Stimulated activated CD4-positive, alpha-beta T cell treated with anti-CD3 and anti-CD28 coated beads, Interleukin-2, amount 100 ng/mL, for 24 hours (primary cell): ENCODE measurements around the gene CPA1.
"Not testable (repeated sequence)": the region's sequence is repeated elsewhere in the genome, so short reads cannot be mapped to it uniquely, and the experiment has no call there.

Experiments used
- DNase-seq, 2 donors: peaks; one replicate each; pipeline ENCODE4 v3.0.0-alpha.2; 2020

CPA1 gene

DNA sequence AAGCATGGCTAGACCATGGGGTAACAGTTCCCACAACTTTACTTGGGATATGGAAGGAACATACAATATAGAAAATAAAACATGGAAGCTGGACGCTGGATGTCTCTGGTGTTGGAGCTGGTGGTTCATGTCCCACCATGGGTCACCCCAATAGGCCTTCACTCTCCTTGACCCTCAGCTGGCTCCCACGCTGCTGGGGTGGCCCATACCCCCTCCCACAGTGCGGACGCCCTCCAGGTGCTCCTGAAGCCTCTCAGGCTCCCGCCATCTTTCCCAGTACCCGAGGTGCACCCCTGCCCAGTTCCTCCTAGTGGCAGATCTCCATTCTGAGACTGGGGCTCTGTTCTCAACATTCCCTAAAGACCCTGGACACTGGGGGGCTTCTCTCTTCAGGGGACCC, 5.8 kb upstream of the CPA1 start:
- DNase-seq, result no peak

DNA sequence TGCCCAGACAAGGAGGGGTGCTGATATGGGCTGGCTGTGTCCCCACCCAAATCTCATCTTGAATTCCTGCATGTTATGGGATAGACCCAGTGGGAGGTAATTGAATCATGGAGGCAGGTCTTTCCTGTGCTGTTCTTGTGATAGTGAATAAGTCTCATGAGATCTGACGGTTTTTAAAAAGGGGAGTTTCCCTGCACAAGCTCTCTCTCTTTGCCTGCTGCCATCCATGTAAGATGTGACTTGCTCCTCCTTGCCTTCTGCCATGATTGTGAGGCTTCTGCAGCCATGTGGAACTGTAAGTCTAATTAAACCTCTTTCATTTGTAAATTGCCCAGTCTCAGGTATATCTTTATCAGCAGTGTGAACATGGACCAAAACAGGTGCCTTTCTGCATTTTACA, 3.8 kb upstream of the CPA1 start:
- not testable (repeated sequence) for DNase-seq

DNA sequence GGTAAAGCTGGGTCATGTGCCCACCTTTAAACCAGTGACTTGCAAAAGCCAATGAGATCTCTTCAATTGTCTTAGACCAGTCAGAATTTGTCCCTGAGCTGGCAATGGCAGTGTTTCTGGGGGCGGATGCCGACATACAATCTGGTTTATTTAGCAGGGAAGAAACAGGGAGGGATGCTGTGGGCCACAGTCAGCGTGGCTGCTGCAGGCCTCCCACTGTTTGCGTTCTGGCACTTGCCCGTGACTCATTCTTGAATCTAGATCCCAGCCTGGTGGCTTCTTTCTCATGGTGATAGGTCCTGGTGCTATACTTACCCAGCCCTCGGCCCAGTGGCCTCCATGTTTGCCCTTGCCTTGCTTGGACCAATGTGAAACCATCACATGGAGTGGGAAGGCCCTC, 3.1 kb upstream of the CPA1 start:
- DNase-seq, result no peak

DNA sequence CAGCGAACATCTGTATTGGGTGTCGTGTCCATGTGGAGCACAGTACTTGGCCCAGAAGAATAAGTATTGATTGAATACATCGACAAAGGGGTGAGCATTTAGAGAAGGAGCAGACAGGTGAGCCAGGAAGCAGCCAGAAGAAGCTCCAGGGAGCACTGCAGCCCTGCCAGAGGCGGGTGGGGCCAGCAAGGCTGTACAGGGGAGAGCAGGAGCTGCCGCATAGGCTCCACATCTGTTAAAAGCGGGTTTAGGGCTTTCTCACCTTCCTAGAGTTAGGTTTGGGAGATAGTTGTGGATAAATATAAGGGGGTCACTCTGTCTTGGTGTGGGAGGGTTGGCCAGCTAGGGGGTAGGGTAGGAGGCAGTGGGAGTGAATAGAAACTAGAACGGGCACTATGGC, 1.3 kb upstream of the CPA1 start:
- DNase-seq, result no peak

DNA sequence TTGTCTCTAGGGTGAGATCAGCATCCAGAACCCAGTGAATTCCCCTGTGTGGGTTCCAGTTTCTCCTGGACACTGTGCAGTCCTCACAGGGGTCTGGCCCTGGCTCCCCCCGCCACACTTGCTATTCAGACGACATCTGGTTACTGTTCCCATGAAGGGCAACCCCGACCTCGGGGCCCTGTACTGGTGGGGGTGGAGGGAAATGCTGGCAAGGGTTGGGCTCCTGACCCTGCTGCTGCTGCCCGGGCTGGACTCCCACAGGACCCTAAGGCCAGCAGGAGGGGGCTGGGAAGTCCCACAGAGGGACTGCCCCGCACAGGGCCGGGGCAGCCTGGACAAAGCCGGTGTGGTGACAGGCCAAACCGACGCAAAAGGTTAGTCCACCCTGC, 768 bp upstream of the CPA1 start:
- DNase-seq, result no peak

DNA sequence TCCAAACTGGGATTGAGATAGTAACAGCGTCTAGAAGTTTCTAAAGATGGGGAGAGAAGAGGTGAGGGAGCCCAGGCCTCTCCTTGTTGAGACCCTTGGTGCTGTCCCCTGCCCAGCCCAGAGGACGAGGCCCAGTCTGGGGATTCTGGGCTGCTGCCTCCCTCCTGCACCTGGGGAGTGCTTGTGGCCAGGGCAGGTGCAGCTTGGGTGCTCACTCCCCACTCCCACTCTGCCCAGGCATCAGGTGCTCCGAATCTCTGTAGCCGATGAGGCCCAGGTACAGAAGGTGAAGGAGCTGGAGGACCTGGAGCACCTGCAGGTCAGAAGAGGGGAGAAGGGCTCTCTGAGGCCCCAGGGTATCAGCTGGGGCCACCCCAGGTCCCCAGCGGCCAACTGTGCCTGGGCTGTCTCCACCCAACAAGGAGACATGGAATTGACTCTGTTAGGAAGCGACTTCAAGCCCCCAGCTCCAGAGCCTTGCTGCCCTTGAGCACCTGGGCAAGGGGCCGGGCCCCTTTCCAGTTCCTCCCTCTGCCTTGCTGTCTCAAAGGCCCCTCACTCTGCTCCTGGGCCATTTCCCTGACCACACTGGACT, 664 bp downstream of the CPA1 start:
- DNase-seq, result no peak

DNA sequence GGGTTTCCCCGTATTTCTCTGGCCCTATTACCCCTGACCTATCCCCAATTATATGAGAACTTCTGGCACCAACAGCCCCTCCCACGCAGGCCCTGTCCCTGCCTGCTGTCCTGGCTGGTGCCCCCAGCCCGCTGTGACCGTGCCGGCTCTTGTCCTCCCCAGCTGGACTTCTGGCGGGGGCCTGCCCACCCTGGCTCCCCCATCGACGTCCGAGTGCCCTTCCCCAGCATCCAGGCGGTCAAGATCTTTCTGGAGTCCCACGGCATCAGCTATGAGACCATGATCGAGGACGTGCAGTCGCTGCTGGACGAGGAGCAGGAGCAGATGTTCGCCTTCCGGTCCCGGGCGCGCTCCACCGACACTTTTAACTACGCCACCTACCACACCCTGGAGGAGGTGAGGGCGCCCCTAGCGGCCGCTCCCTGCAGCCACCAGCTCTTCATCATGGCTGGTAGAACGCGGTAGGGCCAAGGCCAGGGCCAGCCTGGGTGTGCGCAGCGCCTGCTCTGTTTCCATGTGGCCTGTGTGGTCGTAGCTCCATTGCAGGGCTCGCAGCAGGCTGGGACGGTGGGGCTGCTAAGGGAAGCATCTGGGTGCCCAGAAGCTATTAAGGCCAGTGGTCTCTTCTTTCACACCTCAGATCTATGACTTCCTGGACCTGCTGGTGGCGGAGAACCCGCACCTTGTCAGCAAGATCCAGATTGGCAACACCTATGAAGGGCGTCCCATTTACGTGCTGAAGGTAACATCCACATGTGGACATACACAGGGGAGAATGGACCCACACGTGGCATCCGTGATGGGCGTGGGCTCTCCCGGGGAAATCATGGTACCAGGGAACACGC, 1.4 kb downstream of the CPA1 start:
- DNase-seq, result no peak

DNA sequence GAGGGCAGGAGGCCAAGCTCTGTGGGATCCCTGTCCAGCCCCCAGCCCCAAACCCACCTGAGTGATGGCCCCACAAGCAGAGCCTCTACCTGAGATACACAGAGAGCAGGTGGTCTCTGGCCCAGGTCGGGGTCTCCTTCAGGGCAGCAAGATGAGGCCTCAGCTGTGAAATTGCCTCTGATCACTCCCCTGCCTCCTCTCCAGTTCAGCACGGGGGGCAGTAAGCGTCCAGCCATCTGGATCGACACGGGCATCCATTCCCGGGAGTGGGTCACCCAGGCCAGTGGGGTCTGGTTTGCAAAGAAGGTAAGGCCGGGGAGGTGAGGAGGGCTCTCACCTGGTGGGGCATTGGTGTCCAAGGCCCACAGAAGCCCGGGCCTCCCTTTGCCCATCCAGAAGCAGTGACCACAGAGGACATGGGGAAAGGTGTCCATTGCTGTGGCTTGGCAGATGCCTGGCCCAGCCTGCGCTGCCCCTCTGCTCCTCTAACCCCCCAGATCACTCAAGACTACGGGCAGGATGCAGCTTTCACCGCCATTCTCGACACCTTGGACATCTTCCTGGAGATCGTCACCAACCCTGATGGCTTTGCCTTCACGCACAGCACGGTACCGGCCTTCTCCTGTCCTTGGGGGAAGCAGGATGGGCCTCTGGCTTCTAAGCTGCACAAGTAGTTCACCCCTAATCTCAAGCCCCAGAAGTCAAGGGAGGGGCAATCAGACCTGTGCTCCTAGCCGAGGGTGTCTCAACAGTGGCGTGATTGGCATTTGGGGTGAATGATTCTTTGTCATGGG, 3.1 kb downstream of the CPA1 start:
- no peak for DNase-seq

DNA sequence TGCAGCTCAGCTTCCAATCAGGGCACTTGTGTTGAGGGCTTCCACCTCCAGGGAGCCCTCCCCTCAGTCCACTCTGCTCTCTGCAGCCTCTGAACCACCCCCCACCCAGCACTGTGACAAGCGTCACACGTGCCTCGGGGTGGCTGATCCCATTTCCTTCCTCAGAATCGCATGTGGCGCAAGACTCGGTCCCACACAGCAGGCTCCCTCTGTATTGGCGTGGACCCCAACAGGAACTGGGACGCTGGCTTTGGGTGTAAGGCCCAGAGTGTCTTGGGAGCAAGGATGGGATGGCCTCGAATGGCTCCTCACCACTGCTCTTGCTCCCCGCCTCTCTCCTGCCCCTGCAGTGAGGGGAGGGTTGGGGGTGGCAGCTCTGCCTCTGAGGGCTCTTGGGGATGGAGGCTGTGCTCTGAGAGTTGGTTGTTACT, 4.1 kb downstream of the CPA1 start:
- DNase-seq, result no peak

DNA sequence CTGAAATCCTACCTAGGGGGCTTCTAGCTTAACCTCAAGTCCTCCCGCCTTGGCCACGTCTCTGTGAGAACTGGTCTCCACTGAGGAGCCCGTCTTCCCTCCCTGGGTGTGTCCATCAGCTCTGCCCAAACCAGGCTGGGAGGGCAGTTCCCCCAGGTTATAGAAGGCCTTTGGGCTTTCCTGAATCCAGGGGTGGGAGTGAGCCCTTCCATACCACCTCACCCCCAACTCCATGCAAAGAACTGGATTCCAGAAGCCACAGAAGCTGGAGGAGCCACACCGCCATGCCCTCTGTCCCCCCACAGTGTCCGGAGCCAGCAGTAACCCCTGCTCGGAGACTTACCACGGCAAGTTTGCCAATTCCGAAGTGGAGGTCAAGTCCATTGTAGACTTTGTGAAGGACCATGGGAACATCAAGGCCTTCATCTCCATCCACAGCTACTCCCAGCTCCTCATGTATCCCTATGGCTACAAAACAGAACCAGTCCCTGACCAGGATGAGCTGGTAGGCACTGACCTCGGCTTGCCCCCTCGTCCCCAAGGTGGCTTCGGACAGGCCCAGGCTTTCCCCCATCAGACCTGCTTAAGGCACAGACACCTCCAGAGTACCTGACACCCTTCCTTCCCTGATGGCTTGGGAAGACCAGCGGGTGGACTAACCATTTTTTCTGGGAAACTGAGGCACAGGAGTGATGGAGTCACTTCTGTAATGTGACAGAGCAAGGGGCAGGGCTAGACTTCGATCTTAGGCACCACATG, 4.7 kb downstream of the CPA1 start:
- no peak for DNase-seq

DNA sequence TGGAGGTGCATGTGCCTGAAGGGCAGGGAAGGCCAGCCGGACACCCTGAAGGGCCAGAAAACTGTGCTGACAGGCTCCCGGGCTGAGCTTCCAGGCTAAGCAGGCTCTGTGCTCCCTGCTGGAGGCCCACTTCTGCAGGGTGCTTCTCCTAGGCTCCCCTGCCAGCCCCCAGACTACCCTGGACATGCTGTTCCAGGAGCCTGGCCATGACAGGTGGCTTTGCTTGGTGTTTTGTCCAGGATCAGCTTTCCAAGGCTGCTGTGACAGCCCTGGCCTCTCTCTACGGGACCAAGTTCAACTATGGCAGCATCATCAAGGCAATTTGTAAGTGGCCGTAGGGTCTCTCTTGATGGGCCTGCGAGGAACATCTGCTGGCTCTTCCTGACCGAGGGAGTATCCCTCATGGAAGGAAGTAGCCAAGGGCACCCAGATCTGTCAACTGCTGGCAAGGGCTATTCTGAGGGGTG, 5.3 kb downstream of the CPA1 start:
- no peak for DNase-seq

DNA sequence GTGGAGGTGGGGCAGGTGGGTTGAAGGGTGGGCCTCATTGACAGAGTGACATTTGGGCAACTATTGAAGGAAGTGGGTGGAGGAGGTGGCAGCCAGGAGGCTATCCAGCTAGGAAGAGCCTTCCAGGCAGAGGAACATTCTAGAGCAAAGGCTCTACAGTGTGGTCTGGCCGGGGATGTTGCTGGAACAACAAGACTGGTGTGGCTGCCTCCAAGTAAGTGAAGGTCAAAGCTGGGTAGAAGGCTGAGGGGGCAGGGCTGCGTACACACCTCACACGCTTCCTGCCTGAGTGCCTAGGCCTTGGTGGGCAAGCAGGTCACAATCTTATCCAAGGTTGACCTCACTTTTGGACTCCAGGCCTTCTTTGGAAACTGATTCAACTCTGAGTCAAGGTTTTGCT, 6.6 kb downstream of the CPA1 start:
- no peak for DNase-seq

DNA sequence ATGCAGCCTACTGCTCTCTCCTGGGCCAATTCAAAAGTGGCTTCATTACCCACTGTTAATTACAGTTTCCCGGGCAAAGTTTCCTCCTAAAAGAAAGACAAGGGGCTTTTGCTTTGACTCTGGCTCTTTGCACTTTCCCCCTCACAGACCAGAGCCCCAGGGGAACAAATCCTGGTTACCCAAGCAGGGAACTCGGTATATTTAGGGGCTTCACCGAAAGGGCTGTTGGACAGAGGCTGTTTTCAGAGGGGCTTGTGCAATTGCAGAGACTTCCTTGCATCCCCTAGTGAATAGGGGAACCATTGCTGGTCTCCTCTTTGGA, 7.0 kb downstream of the CPA1 start:
- DNase-seq, result no peak

DNA sequence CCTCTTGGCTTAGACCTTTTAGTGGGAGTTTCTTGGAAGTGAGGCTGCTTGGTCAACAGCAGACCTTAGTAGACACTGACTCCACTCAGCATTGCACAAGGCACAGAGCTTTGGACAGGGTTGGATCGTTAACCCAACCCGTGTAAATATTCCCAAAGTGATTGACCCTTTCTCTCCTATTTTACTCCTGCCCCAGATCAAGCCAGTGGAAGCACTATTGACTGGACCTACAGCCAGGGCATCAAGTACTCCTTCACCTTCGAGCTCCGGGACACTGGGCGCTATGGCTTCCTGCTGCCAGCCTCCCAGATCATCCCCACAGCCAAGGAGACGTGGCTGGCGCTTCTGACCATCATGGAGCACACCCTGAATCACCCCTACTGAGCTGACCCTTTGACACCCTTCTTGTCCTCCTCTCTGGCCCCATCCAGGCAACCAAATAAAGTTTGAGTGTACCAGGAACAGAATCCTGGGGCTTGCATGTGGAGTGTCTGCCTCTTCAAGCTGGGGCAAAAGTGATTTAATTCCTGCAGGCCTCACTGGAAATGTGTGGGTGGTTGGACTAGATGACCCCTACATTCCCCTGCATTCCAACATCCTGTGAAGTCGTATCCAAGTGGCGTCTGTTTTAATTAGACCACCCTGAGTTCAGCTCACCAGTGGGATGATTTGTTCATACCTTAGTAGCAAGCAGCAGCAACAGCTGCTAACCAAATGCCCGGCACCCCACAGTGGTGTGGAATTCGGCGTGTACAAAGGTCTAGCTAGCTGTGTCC, 7.5 kb downstream of the CPA1 start:
- no peak for DNase-seq

DNA sequence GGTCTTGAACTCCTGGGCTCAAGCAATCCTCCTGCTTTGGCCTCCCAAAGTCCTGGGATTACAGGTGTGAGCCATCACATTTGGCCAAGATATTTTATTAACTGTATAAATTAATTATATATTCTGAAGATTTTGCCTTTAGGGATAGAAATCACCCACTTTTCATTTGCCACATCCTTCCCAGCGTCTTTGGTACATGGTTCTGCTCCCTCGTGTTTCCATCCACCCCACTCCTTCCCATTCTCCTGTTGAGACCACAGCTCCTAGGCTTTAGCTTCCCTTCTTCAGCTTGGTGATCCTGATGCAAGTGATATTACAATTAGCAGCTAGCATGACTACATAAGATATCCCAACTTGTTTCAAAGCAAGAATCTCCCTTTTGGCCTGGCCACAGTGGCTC, 8.4 kb downstream of the CPA1 start:
- no peak for DNase-seq

DNA sequence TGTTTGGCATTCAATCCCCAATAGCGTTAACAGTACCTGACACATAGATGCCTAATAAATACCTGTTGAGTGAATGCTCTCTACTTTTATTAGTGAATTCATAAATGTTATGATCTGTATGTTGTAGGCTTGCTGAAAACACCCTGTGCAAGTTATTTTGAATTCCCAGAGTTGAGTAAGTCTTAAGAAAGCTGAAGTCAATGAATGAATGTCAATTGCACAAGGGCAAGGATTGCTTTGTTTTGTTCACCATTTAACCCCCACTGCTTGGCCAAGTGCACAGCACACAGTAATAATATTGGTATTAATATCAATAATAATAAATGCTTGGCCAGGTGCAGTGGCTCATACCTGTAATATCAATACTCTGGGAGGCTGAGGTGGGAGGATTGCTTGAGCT, 10.2 kb downstream of the CPA1 start:
- no peak for DNase-seq

DNA sequence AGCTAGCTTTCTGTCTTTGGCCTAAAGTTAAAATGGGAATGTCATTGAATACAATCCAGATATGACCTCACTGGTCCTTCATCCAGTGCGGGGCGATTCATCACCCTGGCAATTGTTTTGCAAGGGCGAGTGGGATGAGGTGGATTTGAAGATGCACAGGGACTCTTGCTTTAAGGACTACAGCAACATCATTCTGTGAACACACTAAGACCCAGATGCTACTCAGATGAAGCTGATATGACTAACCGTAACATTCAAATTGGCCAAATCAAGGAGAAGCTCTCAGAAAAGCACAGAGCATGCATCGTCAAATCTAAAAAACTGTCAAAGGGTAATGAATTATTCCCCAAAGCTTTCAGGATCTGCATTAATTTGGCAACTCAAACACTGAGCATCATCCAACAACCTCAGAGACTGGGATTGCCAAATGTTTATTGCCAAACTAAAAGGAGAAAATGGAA, 12.8 kb downstream of the CPA1 start:
- no peak for DNase-seq

DNA sequence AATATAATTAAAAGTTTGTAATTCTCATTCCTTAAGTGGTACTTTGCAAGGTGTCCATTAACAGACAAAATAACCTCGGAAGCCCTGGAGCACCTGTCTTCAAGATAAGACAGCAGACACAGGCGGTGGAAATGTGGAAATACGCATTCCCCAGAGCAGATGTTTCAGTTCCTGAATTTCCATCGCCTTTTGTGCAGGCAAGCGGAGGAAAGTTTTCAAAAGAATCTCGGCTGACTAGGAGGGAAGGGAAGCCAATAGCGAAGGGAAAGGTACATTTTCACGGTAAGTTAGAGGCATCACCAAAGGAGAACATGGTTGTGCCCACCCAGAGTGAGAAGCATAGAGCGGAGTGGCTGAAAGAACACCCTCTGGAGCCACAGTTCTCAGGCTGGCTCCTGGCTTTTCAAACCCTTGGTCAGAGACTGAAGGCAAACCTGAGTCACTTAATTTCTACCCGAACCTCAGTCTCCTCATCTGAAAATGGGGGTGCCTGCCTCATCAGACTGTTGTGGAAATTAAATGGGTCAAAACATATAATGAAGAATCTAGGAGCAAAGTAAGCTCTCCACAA, 13.6 kb downstream of the CPA1 start:
- DNase-seq, result no peak

DNA sequence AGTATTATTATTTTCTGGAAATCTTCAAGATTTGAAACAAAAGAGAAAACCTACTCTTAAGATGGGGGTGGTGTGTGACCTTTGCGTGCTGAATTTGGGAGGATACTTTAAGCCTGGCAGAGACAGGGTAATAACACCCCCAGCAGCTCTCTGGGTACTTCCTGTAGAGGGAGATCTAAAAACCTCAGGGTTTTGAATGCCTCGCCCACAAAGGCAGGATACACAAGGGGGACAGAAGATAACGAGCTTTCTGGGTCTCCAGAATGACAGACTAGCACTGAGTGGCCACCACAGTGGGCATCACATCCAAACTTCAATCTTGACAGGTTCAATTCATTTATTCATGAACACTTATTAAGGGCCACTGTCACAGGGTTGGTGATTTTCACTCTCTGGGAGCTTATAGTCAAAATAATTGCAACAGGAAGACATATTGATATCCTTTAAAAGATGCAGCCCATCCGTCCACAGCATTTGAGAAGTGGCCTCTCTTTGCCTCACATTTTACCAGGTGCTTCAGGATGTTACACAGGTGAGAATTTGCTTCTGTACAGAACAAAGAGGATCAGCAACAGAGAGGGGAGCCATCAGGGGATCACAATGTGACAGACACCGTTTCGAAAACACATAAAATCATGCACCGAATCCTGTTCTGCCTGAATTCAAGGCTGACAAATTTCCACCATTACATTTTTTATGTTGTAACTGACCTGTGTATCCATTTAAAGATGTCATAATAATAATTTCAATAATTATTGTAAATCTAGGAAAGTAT, 14.3 kb downstream of the CPA1 start:
- no peak for DNase-seq

DNA sequence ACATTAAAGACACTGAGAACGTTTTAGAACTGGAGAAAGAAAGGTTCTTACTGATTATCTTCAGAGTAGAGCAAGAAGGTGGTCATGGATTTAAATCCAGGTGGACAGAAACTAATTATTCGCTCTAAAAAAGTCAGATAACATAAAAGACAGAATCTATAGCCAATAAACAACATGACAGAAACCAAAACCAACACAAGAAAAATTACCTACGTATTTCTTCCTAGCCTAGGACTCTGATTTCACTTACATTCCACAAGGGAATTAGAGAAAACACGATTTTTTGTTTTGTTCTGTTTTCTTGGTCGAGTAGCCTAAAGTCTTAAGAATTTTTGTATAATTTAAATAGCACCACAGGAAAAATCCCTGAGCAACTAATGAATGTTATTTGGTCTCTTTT, 15.1 kb downstream of the CPA1 start:
- no peak for DNase-seq

DNA sequence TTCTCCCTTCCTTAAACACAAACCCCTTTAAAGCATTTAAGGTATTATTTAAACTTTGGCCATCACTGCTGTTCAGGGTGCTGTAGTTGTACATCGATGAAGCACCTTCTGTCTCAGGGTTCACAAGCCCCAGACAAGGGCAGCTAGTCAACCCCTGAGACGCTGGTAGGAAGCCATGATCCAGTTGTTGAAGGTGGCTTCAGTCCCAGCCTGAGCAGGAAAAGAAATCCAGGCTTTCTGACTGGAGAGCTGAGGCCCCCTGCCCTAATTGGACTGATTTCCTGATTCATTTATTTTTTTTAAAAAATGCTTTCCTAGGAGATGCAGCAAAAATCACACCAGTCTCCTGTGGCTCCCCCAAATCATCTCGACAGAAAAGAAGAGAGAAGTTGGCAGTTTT, 15.8 kb downstream of the CPA1 start:
- DNase-seq, result no peak
